ENCODE measurements around the gene VWDE.

VWDE gene

DNA sequence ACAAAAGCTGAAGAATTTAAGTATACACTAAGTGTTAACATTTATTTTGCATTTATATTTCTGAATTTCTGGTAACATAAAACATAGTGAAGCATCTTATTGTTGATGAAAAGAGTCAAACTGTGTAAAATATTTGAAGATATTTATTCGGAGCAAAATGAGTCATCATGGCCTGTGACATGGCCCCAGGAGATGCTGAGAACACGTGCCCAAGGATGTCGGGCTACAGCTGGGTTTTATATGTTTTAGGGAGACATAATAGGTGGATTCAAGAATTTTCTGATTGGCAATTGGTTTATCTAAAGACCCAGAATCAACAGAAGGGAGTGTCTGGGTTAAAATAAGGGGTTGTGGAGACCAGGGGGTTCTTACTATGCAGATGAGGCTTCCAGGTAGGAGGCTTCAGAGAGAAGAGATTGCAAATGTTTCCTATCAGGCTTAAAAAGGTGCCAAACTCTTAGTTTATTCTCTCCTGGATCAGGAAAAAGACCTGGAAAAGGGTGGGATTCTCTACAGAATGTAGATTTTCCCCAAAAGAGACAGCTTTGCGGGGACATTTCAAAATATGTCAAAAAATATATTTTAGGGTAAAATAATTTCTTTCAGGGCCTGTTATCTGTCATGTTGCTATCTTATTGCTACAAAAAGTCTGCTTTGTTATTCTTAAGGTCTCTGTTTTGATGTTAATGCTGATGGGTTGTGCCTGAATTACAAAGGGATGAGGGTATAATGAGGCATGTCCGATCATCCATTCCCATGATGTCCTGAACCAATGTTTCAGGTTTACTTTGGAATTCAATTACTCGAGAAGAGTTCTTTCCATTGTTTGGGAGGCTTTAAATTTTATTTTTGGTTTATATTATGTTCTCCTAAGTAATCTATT, 74.5 kb downstream of the VWDE start:
- DNase-seq (ENCODE audit: low read depth, low spot score) = no peak

DNA sequence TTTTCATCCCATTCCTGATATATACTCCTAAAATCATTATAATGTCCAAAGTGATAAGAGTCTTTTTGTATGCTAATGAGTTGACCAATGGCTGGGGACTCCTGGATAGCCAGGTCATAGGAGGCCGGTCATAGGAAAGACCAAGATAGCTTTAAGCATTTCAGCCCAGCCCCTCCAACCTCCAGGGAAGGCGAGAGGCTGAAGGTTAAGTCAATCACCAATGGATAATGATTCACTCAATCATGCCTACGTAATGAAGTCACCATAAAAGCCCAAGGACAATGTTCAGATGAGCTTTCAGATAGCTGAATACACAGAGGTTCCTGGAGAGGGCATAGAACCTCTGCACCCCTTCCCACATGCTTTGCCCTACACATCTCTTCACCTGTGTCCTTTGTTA, 75.7 kb downstream of the VWDE start:
- no peak for DNase-seq (ENCODE audit: low read depth, low spot score)

DNA sequence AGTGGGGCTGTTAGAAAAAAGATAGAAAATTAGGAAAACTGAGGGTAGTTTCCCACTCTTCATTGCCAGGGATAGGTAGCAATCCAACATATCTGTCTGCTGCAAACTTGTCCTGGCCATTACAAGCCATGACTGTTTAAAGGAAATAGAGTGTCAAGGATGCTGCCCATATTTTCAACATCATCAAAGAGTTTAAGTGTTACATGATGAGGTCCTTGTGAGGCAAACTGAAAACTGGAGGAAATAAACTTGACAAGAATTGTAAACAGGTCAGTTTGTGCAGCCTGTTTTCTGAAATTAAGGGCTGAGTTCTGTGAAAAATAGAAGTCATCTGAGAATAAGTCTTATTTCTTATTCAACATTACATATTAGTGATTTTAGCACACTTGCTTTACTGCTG, 78.0 kb downstream of the VWDE start:
- DNase-seq (ENCODE audit: low read depth, low spot score) = no peak

DNA sequence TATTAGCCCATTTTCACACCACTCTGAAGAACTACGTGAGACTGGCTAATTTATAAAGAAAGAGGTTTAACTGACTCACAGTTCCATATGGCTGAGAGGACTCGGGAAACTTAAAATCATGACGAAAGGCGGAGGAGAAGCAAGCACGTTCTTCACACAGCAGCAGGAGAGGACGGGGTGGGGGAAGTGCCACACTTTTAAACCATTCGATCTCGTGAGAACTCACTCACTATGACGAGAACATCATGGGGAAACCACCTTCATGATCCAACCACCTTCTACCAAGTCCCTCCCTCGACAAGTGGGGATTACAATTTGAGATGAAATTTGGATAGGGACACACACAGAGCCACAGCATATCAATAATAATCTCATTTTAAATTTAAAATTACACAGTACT, 80.2 kb downstream of the VWDE start:
- no peak for DNase-seq (ENCODE audit: low read depth, low spot score)

DNA sequence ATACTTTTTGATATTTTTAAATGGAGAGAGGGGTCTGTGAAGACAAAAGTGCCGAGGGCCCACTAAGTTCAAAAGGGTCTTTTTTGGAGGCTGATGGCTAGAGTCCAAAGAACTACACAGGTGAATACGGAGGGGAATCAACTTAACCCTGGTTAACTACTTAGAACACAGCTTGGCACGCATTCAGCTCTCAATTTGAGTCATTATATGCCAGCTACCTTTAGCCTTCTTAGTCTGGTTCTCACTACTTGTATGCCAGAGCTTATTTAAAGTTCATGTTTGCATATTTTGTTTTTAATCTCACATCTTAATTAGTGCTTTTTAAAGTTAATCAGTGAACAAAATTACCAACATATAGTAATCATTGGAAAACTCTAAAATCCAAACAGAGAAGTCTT, 80.8 kb downstream of the VWDE start:
- no peak for DNase-seq (ENCODE audit: low read depth, low spot score)

DNA sequence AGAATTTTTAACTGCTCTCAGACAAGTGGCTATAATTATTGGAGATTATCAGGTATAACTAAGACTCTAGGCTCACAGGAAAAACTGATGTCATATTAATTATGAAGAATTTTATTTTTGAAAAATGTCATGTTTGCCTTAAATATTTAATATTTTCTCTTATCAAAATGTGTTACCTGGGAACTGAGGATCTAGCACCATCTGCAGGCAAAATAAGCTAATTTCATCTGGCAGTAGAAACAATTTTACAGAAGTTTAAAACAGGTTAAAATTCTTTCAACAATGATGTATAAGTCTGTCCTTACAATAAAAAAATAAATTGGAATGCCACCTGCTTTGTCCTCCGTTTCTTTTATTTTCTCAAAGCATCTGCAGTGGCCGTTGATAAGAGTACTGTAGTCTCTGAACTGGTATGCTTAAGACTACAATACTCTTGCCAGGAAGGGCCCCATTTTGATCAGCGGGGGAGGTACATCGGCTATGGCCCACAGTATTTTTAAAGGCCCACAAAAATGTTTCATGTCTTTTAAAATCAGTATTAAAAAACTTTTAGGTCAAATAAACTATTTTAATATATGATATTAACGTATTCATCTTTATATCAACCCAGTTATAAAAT, 81.3 kb downstream of the VWDE start:
- DNase-seq (ENCODE audit: low read depth, low spot score) = no peak

DNA sequence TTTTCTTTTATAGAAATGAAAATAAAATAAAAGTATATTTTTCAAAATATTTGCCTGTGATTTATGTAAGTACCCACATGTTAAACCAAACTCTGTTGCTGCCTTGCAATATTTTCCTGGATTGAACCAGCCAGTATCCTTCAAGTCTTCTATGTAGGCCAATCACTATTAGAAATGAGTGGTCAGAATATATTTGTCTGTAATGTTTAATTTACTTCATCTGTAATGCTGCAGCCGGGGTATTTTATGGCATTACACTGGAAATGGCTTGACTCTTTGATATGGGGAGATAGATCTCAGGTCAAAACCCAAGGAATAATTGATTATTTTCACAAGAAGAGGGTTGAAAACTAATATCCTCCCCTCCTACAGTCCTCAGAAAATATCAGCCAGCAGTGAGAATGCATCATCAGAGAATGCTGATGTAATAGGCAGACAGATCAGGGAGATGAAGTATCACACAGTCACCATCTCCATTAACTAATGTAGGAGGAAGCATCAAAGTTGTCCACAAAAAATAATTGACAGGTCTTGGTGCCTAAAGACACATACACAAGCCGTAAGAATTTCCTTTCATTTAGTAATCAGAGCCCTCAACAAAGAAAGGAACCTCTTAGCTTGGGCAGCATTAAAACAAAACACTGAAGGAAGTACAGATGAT, 82.5 kb downstream of the VWDE start:
- DNase-seq (ENCODE audit: low read depth, low spot score) = no peak

DNA sequence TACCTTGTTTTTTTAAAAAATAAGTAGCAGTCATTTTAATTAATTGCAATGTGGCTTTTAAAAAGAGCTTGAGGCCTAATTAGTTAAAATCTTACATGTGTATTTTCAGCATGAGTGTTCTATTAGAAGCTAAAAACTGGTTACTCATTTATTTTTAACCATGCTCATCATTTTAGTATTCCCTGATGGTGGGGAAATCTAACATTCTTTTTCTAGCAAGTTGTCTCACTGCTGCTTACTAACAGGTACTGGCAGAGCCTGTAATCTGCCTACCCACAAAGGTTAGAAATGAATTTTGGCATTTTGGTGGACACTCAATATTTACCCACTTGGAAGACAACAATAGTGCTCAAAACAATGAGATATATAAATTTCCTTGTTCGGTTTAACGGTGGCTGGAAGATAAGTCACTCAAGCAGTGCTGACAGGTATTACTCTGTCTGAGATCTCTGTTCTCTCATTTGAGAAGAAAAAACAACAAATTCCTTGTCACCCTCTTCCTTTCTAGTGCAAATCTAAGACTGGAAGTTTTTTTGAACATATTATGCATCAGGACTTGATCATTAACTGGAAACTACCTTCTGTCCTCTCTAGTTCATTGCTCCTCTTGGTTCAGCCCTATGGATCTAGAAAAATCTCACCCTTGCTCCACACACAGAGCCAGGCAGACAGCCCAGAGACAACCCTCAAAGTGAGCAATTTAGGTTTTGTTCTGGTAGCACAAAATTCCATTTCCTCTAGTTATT, 83.3 kb downstream of the VWDE start:
- DNase-seq (ENCODE audit: low read depth, low spot score) = no peak

DNA sequence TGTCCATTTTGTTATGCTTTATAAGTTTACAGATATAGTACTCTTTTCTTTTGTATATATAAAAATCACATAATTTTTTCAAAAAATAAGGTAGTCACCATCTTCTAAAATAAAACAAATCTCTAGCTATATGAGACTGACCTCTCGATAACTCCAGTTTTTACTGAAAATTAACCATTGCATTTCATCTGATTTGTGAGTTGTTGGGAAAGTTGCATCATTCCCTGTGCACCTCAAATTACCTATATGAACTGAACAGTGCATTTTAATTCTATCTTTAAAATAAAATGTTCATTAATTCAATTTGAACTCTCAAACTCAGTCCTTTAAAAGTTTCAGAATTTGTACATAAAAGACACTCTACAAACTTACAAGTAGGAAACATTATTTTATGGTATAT, 86.0 kb downstream of the VWDE start:
- no peak for DNase-seq (ENCODE audit: low read depth, low spot score)

DNA sequence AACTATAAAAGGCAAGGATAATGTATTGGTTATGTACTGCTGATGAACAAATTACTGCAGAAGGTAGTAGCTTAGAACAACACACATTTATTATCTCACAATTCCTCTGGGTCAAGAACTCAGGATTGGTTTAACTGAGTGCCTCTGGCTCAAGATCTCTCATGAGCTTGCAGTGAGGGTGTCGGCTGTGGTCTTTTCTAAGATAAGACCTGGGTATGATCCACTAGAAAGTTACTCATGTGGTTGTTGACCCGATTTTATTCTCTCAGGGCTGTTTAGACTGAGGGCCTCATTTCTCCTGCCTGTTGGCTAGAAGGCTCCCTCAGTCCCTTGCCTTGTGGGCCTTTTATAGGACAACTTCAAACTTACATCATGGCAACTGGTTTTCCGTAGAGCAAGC, 86.7 kb downstream of the VWDE start:
- DNase-seq (ENCODE audit: low read depth, low spot score) = no peak

DNA sequence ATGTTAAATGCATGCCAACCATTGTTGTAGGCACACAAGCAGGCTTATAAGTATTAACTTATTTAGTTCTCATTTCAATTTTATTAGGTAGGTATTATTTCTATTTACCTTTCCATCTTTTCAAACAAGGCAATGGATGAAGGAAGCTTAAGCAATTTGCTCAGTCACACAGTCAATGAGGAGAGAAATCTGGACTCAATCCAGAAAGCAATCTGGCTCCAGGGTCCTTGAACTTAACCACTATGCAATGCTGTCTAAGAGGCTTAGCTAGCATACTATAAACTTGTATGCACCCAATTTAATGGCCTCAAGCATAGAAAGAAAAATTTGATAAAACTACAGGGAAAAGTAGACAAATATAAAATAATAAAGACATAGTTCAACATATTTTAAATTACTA, 88.6 kb downstream of the VWDE start:
- no peak for DNase-seq (ENCODE audit: low read depth, low spot score)

DNA sequence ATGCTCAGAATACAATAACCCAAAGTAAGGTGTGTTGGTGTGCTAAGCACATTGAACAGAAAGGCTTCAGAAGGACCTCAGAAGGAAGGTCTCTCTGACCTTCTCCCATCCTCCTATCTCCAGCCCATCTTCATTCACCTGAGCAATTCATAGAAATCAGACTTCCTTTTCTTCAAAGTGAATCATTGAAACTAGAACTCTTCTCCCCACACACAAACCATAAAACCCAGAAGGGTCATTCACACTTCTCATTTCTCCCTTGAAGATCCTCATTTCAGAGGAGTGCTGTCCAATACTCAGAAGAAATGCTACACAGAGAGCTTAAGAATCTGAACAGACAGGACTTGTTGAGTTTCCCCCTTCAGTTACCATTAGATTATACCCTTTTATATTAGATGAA, 89.5 kb downstream of the VWDE start:
- no peak for DNase-seq (ENCODE audit: low read depth, low spot score)

DNA sequence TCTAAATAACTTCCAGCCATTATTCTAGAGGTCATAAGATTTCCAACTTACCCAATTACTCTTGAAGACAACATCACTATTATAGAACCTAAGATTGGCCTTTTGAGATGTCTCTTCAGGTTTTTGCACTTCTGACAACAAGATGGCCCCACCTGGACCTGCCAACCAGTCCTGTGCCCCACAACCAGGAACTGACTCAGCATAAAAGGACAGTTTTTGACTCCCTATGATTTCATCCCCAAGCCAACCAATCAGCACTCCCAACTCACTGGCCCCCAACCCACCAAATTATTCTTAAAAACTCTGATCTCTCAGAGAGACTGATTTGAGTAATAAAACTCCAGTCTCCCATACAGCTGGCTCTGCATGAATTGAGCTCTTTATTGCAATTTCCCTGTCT, 98.2 kb downstream of the VWDE start:
- DNase-seq (ENCODE audit: low read depth, low spot score) = no peak

DNA sequence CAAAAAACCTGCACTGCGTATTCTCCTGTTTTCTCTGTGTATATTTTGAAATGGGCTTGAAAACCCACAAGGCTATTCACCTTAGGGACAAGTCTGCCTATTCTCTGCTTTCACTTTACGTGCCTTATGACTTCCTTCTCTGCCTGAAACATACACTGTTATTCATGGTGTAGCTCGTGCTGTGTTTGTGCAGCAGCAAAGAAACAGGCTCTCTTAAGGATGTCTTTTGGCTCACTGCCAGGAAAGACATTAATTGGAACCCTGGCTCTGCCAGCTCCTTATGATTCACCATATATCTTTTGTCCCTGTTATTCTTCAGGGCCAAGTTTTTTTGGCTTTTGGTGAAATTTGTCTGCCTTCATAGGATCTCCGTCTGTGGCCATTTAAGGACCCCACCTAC, 100.2 kb downstream of the VWDE start:
- no peak for DNase-seq (ENCODE audit: low read depth, low spot score)

DNA sequence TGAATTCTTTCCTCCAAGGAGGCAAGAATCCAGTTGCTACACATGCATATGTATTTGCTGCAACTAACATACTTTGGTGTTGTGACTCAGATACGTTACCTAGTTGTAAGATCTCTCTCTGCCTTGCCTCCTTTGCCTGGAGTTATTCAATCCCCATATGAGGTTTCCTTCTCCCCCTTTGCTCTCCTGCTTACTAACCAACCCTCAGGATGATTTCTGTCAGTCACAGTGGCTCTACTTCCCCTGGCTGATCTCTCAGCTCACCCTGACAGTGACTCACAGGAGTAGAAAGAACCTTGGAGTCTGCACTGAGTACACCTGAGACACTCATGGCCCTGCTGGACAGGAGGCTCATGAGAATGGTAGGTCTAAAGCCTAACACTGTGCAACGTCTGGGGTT, 100.6 kb downstream of the VWDE start:
- DNase-seq (ENCODE audit: low read depth, low spot score) = no peak

DNA sequence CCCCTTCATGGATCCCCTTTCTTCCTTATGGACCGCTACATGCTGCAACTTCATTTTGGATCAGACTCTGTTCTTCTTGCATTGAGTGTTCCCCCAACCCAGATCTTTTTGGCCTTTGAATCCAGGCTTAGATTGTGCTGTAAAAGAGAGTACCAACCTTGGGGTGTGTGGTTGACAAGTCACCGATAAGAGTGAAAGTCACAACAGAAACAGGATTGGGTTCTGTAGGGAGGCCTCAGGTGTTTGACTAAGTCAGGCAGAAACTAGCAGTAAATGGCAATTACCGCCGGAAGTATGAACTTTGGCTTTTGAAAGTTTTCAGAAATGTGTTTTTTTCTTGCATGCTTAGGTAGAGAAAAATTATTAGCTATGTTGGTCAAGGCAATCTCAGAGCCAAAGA, 103.2 kb downstream of the VWDE start:
- no peak for DNase-seq (ENCODE audit: low read depth, low spot score)

DNA sequence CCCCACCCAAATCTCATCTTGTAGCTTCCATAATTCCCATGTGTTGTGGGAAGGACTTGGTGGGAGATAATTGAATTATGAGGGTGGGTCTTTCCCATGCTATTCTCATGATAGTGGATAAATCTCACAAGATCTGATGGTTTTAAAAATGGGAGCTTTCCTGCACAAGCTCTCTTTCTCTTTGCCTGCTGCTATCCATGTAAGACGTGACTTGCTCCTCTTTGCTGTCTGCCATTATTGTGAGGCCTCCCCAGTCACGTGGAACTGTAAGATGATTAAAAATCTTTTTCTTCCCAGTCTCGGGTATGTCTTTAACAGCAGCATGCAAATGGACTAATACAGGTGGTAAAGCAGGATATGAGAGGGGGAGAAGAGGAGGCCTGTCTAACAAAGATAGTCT, 104.3 kb downstream of the VWDE start:
- no peak for DNase-seq (ENCODE audit: low read depth, low spot score)

DNA sequence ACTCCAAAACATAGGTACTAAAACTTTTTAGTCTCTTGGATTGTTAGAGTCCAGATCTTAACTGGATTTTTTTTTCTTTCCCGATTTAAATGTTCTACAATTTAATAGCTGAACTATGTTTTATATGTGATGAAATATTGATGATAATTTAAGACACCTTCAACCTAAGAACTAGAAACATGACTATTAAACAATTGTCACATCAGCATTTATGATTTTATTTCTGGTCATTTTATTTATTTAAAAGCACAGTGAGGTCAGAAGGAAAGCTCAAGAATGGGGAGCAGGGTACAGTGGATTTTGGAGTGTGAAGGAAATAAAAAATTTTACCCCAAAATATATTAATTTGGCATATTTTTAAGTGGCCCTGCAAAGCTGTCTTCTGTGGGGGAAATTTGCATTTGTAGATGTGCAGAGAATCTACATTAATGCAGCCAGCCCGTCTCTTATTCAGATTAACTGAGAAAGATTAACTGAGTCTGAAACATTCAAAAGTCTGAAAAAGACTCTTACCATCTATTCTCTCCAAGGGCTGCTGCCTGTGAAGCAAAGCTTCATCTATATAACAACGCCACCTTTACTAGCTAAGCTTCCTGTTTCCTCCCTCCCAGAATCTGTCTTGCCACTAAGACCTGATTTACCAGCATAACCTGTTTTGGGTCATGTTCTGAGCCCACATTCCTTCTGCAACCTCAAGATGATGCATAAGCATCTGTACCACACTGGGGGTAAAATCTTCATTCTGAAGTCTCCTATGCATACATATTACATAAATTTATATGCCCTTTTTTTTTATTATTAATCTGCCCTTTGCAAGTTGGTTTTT, 106.2 kb downstream of the VWDE start:
- no peak for DNase-seq (ENCODE audit: low read depth, low spot score)

DNA sequence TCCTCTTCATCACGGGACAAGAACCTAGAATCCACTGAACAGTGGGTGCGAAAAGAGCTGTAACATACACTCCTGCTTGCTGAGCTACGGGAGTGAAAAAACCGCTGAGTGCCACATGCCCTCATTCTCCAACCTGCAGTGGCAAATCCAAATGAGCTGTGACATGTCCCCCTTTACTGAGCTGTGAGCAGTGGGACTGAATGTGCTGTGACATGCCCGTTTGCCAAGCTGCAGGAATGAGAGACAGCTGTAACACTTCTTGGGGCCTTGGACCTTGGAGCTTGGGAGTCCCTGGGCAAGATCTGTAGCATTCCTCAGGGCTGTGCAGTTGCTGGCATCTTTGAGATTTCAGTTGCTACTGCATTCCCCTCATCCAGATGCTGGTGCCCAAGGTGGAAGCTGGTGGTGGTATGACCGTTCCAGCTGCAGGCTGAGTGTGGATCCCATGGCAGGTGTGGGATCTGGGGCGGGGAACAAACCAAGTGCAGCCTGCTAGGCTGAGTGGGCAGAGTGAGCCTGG, 107.6 kb downstream of the VWDE start:
- DNase-seq (ENCODE audit: low read depth, low spot score) = no peak

DNA sequence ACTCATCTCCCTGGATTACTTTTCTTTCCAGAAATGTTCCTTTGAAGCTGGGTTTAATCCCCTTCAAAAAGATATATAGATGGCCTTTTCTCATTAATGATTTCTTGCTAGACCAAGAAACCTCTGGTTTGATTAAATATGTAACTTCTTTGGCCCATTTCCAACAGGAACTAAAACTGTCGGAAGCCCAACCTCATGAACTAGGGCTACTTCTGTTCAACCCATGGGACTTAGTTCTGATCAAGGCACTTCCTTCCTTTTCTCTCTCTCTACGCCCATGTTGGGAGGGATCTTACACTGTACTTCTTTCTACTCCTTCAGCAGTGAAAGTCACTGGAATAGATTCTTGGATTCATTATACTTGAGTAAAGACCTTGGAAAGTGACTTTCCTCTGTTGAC, 109.0 kb downstream of the VWDE start:
- DNase-seq (ENCODE audit: low read depth, low spot score) = no peak

DNA sequence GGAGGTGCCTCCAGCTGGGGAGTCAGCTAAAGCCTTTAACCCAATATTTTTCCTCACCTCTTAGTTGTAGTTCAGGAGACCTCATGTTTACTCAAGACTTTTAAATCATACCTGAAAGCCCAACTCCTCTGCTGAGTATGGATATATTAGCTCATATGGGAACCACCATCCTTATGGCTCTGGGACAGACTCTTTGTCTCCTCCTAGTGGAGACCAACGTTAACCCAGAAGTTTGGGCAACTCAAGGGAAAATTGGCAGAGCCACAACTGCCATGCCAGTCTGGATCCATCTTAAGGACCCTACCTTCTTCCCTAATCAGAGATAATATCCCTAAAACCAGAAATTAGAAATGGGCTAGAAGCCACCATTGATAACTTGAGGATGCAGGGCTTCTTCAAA, 111.8 kb downstream of the VWDE start:
- DNase-seq (ENCODE audit: low read depth, low spot score) = no peak

Data from activated naive CD8-positive, alpha-beta T cell treated with anti-CD3 and anti-CD28 coated beads, Interleukin-2, amount 50 U/mL, for 16 hours (primary cell).